H9 (cell line): Measurements from ENCODE around the gene PIGS. TPM values are rescaled to one million over a fixed set of nuclear protein-coding genes. Genes with fewer than 3 reads are reported as not detected.

Experiments used
- DNase-seq: peaks from one replicate; pipeline ENCODE4 v3.0.0-alpha.2; 2017
- H2AFZ ChIP-seq: one replicate; pipeline ENCODE4 v1.6.1; 2013; ENCODE audit warnings: mild to moderate bottlenecking, low read length, control low read depth, moderate library complexity
- H2AK5ac ChIP-seq: 2 replicates; pipeline ENCODE4 v1.6.1; 2013; ENCODE audit warnings: low read length, control low read depth, mixed read lengths; ENCODE audit not compliant: insufficient read length
- H2BK120ac ChIP-seq: one replicate; pipeline ENCODE4 v1.6.1; 2013; ENCODE audit warnings: low read depth, mild to moderate bottlenecking, low read length, control low read depth, inconsistent platforms; ENCODE audit not compliant: poor library complexity, severe bottlenecking
- H2BK12ac ChIP-seq: 2 replicates; pipeline ENCODE4 v1.6.1; 2013; ENCODE audit warnings: low read length, control low read depth, mixed read lengths, low read depth; ENCODE audit not compliant: insufficient read length
- H2BK15ac ChIP-seq: 2 replicates; pipeline ENCODE4 v1.6.1; 2013; ENCODE audit warnings: low read depth, low read length, control low read depth
- H2BK20ac ChIP-seq: one replicate; pipeline ENCODE4 v1.6.1; 2013; ENCODE audit warnings: low read depth, mild to moderate bottlenecking, low read length, control low read depth, inconsistent platforms; ENCODE audit not compliant: poor library complexity, severe bottlenecking
- H2BK5ac ChIP-seq: 2 replicates; pipeline ENCODE4 v1.6.1; 2013; ENCODE audit warnings: low read length, control low read depth, mixed read lengths; ENCODE audit not compliant: insufficient read length
- H3K14ac ChIP-seq: 2 replicates; pipeline ENCODE4 v1.6.1; 2013; ENCODE audit warnings: low read length, control low read depth; ENCODE audit not compliant: insufficient read depth
- H3K18ac ChIP-seq: 2 replicates; pipeline ENCODE4 v1.6.1; 2013; ENCODE audit warnings: low read depth, mild to moderate bottlenecking, mixed read lengths, low read length, control low read depth; ENCODE audit not compliant: insufficient read length
- H3K23ac ChIP-seq: 2 replicates; pipeline ENCODE4 v1.6.1; 2013; ENCODE audit warnings: low read length, control low read depth, mixed read lengths, low read depth; ENCODE audit not compliant: insufficient read length
- H3K23me2 ChIP-seq: 2 replicates; pipeline ENCODE4 v1.6.1; 2013; ENCODE audit warnings: low read depth, mild to moderate bottlenecking, mixed read lengths, low read length, control low read depth; ENCODE audit not compliant: insufficient read length, poor library complexity, severe bottlenecking
- H3K27ac ChIP-seq: 2 replicates; pipeline ENCODE4 v1.5.1; 2013; ENCODE audit warnings: low read length, control low read depth, mixed read lengths, low read depth; ENCODE audit not compliant: insufficient read length
- H3K27me3 ChIP-seq: 2 replicates; pipeline ENCODE4 v1.6.1; 2013; ENCODE audit warnings: low read length, control low read depth, inconsistent platforms; ENCODE audit not compliant: insufficient read depth
- H3K4ac ChIP-seq: 2 replicates; pipeline ENCODE4 v1.6.1; 2013; ENCODE audit warnings: low read depth, mild to moderate bottlenecking, control low read depth, inconsistent platforms, low read length, moderate library complexity
- H3K4me1 ChIP-seq: 2 replicates; pipeline ENCODE4 v1.6.1; 2013; ENCODE audit warnings: low read length, control low read depth, inconsistent platforms; ENCODE audit not compliant: insufficient read depth
- H3K4me2 ChIP-seq: 2 replicates; pipeline ENCODE4 v1.6.1; 2013; ENCODE audit warnings: low read length, control low read depth, mixed read lengths; ENCODE audit not compliant: insufficient read length, insufficient read depth
- H3K56ac ChIP-seq: 2 replicates; pipeline ENCODE4 v1.6.1; 2013; ENCODE audit warnings: low read depth, mild to moderate bottlenecking, mixed read lengths, low read length, control low read depth; ENCODE audit not compliant: insufficient read length
- H3K79me1 ChIP-seq: 2 replicates; pipeline ENCODE4 v1.6.1; 2013; ENCODE audit warnings: low read depth, mild to moderate bottlenecking, moderate library complexity, low read length, control low read depth, inconsistent platforms; ENCODE audit not compliant: insufficient read depth, poor library complexity, severe bottlenecking
- H3K79me2 ChIP-seq: 2 replicates; pipeline ENCODE4 v1.6.1; 2013; ENCODE audit warnings: low read length, control low read depth, inconsistent platforms; ENCODE audit not compliant: insufficient read depth
- H3K9ac ChIP-seq: 2 replicates; pipeline ENCODE4 v1.6.1; 2013; ENCODE audit warnings: low read length, control low read depth, mixed read lengths; ENCODE audit not compliant: insufficient read length; ENCODE audit errors: extremely low read depth
- H3K9me3 ChIP-seq: one replicate; pipeline ENCODE4 v1.6.1; 2013; ENCODE audit warnings: low read depth, low read length, inconsistent platforms; ENCODE audit not compliant: control insufficient read depth
- H3T11ph ChIP-seq: one replicate; pipeline ENCODE4 v1.6.1; 2013; ENCODE audit warnings: mild to moderate bottlenecking, low read length, control low read depth, inconsistent platforms
- H4K20me1 ChIP-seq: one replicate; pipeline ENCODE4 v1.6.1; 2013; ENCODE audit not compliant: control insufficient read depth, insufficient read length, insufficient read depth
- H4K5ac ChIP-seq: 2 replicates; pipeline ENCODE4 v1.6.1; 2013; ENCODE audit warnings: low read depth, mild to moderate bottlenecking, mixed read lengths, low read length, control low read depth; ENCODE audit not compliant: insufficient read length
- H4K8ac ChIP-seq: replicated peaks from 2 replicates; pipeline ENCODE4 v1.6.1; 2013; ENCODE audit warnings: low read length, control low read depth, mixed read lengths, low read depth; ENCODE audit not compliant: insufficient read length
- H4K91ac ChIP-seq: 2 replicates; pipeline ENCODE4 v1.6.1; 2013; ENCODE audit warnings: low read depth, mild to moderate bottlenecking, moderate library complexity, mixed read lengths, low read length, control low read depth; ENCODE audit not compliant: insufficient read length
- H3K27ac Mint-ChIP-seq, 3 experiments: 2 replicates in 2 of 3; 3 replicates in 1 of 3; pipeline ENCODE4 v1.8.0; 2020 to 2021; ENCODE audit warnings: mixed read lengths in 3 of 3, mild to moderate bottlenecking in 1 of 3, moderate library complexity in 1 of 3
- H3K27me3 Mint-ChIP-seq: 2 replicates; pipeline ENCODE4 v1.8.0; 2021; ENCODE audit warnings: low read depth, mild to moderate bottlenecking, moderate library complexity, mixed read lengths
- H3K36me3 Mint-ChIP-seq, 3 experiments: 2 replicates in 2 of 3; 3 replicates in 1 of 3; pipeline ENCODE4 v1.8.0; 2020 to 2021; ENCODE audit warnings: low read depth in 3 of 3, mixed read lengths in 3 of 3; ENCODE audit not compliant: insufficient read depth in 1 of 3
- H3K4me1 Mint-ChIP-seq, 2 experiments: 2 replicates each; pipeline ENCODE4 v1.8.0; 2020; ENCODE audit warnings: mixed read lengths in 2 of 2
- H3K4me3 Mint-ChIP-seq, 2 experiments: 2 replicates in 1 of 2; 3 replicates in 1 of 2; pipeline ENCODE4 v1.8.0; 2020 to 2021; ENCODE audit warnings: mild to moderate bottlenecking in 2 of 2, mixed read lengths in 2 of 2, moderate library complexity in 1 of 2
- H3K9me3 Mint-ChIP-seq, 2 experiments: 2 replicates in 1 of 2; 3 replicates in 1 of 2; pipeline ENCODE4 v1.8.0; 2020; ENCODE audit warnings: mild to moderate bottlenecking in 2 of 2, mixed read lengths in 2 of 2, moderate library complexity in 1 of 2
- CTCF ChIP-seq: fragments of 200-600 bp; sonication (generic); conservative IDR thresholded peaks from 3 replicates; pipeline ENCODE4 v1.8.0; 2021; ENCODE audit warnings: antibody characterized with exemption, mild to moderate bottlenecking
- WGBS: extraction: QIAGEN DNeasy Blood & Tissue Kit; methylation state at CpG from one replicate; pipeline ENCODE4 v1.1.7; 2013; ENCODE audit warnings: missing lambda C conversion rate, low lambda C conversion rate, mixed read lengths; ENCODE audit not compliant: insufficient read length; ENCODE audit errors: extremely low coverage; 5-methylcytosine and 5-hydroxymethylcytosine counted together
- total RNA-seq: library from RNA; stranded (reverse); gene quantifications from 2 replicates; pipeline ENCODE4 v1.2.1, GENCODE V29; 2021

The PIGS gene
- total RNA-seq, 1 experiment from 2014 or later: 45.8 TPM

- Histone ChIP-seq H2AK5ac (no peak overlapping the region), H2BK20ac (no peak overlapping the region), H3K79me1 (no peaks in the 10 kb centered on the region), H3K23ac (no peak overlapping the region), H3K4me2 (no peak overlapping the region), H2BK5ac (no peak overlapping the region), H3K23me2 (no peaks in the 10 kb centered on the region), H2AFZ (no peak overlapping the region), H2BK120ac (no peak overlapping the region), H3K56ac (no peak overlapping the region), H3K4ac (no peak overlapping the region), H3K14ac (no peak overlapping the region), H3K9me3 (no peaks in the 10 kb centered on the region), H2BK15ac (no peak overlapping the region), H3K4me1 (no peaks in the 10 kb centered on the region), H4K20me1 (no peaks in the 10 kb centered on the region), H3K27ac (no peak overlapping the region), H4K91ac (no peak overlapping the region), H3K9ac (no peak overlapping the region), H4K5ac (no peak overlapping the region), H3K79me2 (no peaks in the 10 kb centered on the region), H4K8ac (no peak overlapping the region), H3T11ph (no peak overlapping the region), H3K18ac (no peak overlapping the region), H3K27me3 (no peaks in the 10 kb centered on the region), H2BK12ac (no peak overlapping the region)
- DNase-seq: no peak
- Mint-ChIP-seq H3K27me3 (peaks cover 12% of the 10 kb centered on the region), H3K27ac (peak overlapping the region in 1 of 3 experiments; percentile 43; a peak in 2 of 7 replicates), H3K4me3 (no peak overlapping the region; a peak in 1 of 5 replicates), H3K36me3 (no peaks in the 10 kb centered on the region), H3K4me1 (peaks cover 0 to 21% of the 10 kb centered on the region in 2 experiments; a peak in 2 of 4 replicates), H3K9me3 (no peaks in the 10 kb centered on the region)
- WGBS: no CpG with 5 or more reads among the region's 16 CpGs
- TF ChIP-seq CTCF: no peak
These were observed 38.1 kb downstream of the PIGS start for GRCh38 chr17:28533091-28533807.
